K562 (cell line): ENCODE data around the gene ALDH5A1.

Experiments
- EP300 ChIP-seq: IDR thresholded peaks from 2 replicates; pipeline ENCODE4 v1.6.1; 2012; ENCODE audit warnings: low read length, improper control_type of control experiment
- JUNB ChIP-seq: fragments of 450-650 bp; formaldehyde crosslinking; conservative IDR thresholded peaks from 2 replicates; pipeline ENCODE4 v1.4.0; 2020; ENCODE audit warnings: mild to moderate bottlenecking
- MAZ ChIP-seq, 2 experiments: fragments of 450-650 bp in 1 of 2; sonication (generic) in 1 of 2; formaldehyde crosslinking; IDR thresholded peaks in 1 of 2; conservative IDR thresholded peaks in 1 of 2; 2 replicates each; pipeline versions ENCODE4 v1.4.0 to v1.5.0; 2020; ENCODE audit warnings: mild to moderate bottlenecking in 1 of 2, missing genetic modification reagents in 1 of 2
- SMARCC2 ChIP-seq: fragments of 450-650 bp; IDR thresholded peaks from 2 replicates; pipeline ENCODE4 v1.6.1; 2017; ENCODE audit warnings: antibody characterized with exemption, moderate library complexity, mild to moderate bottlenecking, low read depth
- SMC3 ChIP-seq: conservative IDR thresholded peaks from 2 replicates; pipeline ENCODE4 v1.6.1; 2011; ENCODE audit warnings: low read depth, low read length, improper control_type of control experiment; ENCODE audit not compliant: insufficient read depth
- STAT6 ChIP-seq: sonication (generic); formaldehyde crosslinking; IDR thresholded peaks from 2 replicates; pipeline ENCODE4 v1.8.1; 2023; ENCODE audit warnings: mild to moderate bottlenecking, missing genetic modification reagents
- XRCC5 ChIP-seq: fragments of 200-400 bp; formaldehyde crosslinking; IDR thresholded peaks from 2 replicates; pipeline ENCODE4 v1.6.1; 2017; ENCODE audit warnings: low read depth, mild to moderate bottlenecking, low read length

- TF ChIP-seq SMC3: no peak
- no peak for TF ChIP-seq XRCC5
- no peak for TF ChIP-seq SMARCC2
- TF ChIP-seq STAT6 (CRISPR knock-in tag): no peak
- no peak for TF ChIP-seq EP300
- TF ChIP-seq MAZ (CRISPR knock-in tag; conservative IDR thresholded peaks at IDR 0.05 in 1 of 2, IDR thresholded peaks at IDR 0.05 in 1 of 2): no peak
- no peak for TF ChIP-seq JUNB
These were observed 56.4 kb downstream of the ALDH5A1 start for GRCh38 chr6:24551139-24551538.
